ENCODE data around the gene RNF187.
A peak's percentile ranks its signal among the peaks of the same experiment; 100 is the strongest.

RNF187 gene

GRCh38 chr1:228508840-228509415, 21.7 kb downstream of the RNF187 start:
- no peak for DNase-seq (ENCODE audit: low read depth)

GRCh38 chr1:228510101-228510802, 23.1 kb downstream of the RNF187 start:
- no peak for DNase-seq (ENCODE audit: low read depth)

- no peak for DNase-seq (ENCODE audit: low read depth)
Measured at GRCh38 chr1:228510803-228511413, 23.7 kb downstream of the RNF187 start.

- DNase-seq (ENCODE audit: low read depth): no peak
Measured at GRCh38 chr1:228511546-228512445, 24.6 kb downstream of the RNF187 start.

- no peak for DNase-seq (ENCODE audit: low read depth)
Measured at GRCh38 chr1:228512781-228513198, 25.6 kb downstream of the RNF187 start.

- DNase-seq (ENCODE audit: low read depth): no peak
Measured at GRCh38 chr1:228513236-228513900, 26.2 kb downstream of the RNF187 start.

GRCh38 chr1:228514421-228514820, 27.2 kb downstream of the RNF187 start:
- no peak for DNase-seq (ENCODE audit: low read depth)

GRCh38 chr1:228515200-228515834, 28.1 kb downstream of the RNF187 start:
- DNase-seq (ENCODE audit: low read depth): peak; percentile 54

GRCh38 chr1:228517655-228518054, 30.5 kb downstream of the RNF187 start:
- DNase-seq (ENCODE audit: low read depth): no peak

GRCh38 chr1:228527596-228527995, 40.4 kb downstream of the RNF187 start:
- no peak for DNase-seq (ENCODE audit: low read depth)

GRCh38 chr1:228528612-228529011, 41.4 kb downstream of the RNF187 start:
- DNase-seq (ENCODE audit: low read depth): no peak

- no peak for DNase-seq (ENCODE audit: low read depth)
Measured at GRCh38 chr1:228530086-228530758, 43.0 kb downstream of the RNF187 start.

- no peak for DNase-seq (ENCODE audit: low read depth)
Measured at GRCh38 chr1:228530951-228531731, 44.0 kb downstream of the RNF187 start.

- DNase-seq (ENCODE audit: low read depth): no peak
Measured at GRCh38 chr1:228538831-228539230, 51.6 kb downstream of the RNF187 start.

- DNase-seq (ENCODE audit: low read depth): no peak
Measured at GRCh38 chr1:228540161-228540917, 53.2 kb downstream of the RNF187 start.

- DNase-seq (ENCODE audit: low read depth): no peak
Measured at GRCh38 chr1:228541725-228542124, 54.5 kb downstream of the RNF187 start.

GRCh38 chr1:228542376-228542775, 55.2 kb downstream of the RNF187 start:
- DNase-seq (ENCODE audit: low read depth): no peak

- DNase-seq (ENCODE audit: low read depth): no peak
Measured at GRCh38 chr1:228542981-228543380, 55.8 kb downstream of the RNF187 start.

- no peak for DNase-seq (ENCODE audit: low read depth)
Measured at GRCh38 chr1:228543396-228543795, 56.2 kb downstream of the RNF187 start.
